ENCODE results near the gene NELFE.

- TF ChIP-seq POLR2AphosphoS5 (IDR thresholded peaks at IDR 0.05; ENCODE audit: low read depth, low read length) (no peak), REST (IDR thresholded peaks at IDR 0.05; ENCODE audit: low read depth) (no peak)
Measured at GRCh38 chr6:31948306-31948705, 10.5 kb downstream of the NELFE start.
